HL-60 (cell line): ENCODE data around the gene TMC8.

Experiments
- CTCF ChIP-seq: IDR thresholded peaks from one replicate; pipeline ENCODE4 v1.5.1; 2011; ENCODE audit warnings: low read length, control low read depth, inconsistent platforms; ENCODE audit not compliant: insufficient read depth
- POLR2AphosphoS5 ChIP-seq: IDR thresholded peaks from 2 replicates; pipeline ENCODE4 v1.6.1; 2012; ENCODE audit warnings: low read depth

DNA sequence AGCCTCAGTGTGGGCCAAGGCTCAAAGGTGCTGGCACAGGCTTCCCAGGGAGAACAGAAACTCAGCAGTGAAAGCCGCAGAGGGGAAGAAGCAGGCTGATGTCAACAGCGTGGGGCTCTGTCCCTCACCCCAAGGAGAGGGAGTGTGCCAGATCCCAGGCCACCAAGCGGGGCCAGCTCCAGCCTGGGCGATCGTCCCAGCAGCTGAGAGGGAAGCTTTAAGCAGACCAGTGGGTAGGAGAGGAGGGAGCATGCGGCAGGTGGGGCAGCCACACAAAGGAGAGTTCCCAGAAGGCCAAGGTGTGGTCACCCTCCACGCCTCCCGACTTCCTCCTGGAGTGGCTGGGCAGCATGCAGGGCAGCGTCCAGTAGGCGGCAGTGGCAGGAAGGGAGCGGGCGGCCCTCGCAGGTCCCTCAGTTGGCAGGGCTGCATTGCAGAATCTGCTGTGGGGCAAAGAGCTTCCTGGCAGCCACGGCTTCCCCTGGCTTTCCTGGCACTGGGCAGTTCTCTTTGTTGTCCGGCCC lies 43.8 kb downstream of the TMC8 start:
- TF ChIP-seq CTCF (peak; percentile 63), POLR2AphosphoS5 (peak; percentile 66)
